ACC112 (cell line): ENCODE data around the gene ZNF407.
A peak's percentile ranks its signal among the peaks of the same experiment; 100 is the strongest.

ENCODE experiments used
- H2AFZ ChIP-seq: fragments of 200-600 bp; sonication (generic); one replicate; pipeline ENCODE4 v1.6.0; 2017; ENCODE audit warnings: antibody characterized with exemption, low read length; ENCODE audit not compliant: unreplicated experiment
- H3K27ac ChIP-seq: fragments of 200-600 bp; sonication (generic); 2 replicates; pipeline ENCODE4 v1.5.1; 2014; ENCODE audit warnings: low read depth, mild to moderate bottlenecking, antibody characterized with exemption, low read length, moderate library complexity
- H3K27me3 ChIP-seq: fragments of 200-600 bp; sonication (generic); 2 replicates; pipeline ENCODE4 v1.6.1; 2014; ENCODE audit warnings: mild to moderate bottlenecking, antibody characterized with exemption, low read length, moderate library complexity, mixed read lengths; ENCODE audit not compliant: insufficient read depth
- H3K36me3 ChIP-seq: fragments of 200-600 bp; sonication (generic); 2 replicates; pipeline ENCODE4 v1.6.1; 2016; ENCODE audit warnings: mild to moderate bottlenecking, antibody characterized with exemption, low read length, moderate library complexity, mixed read lengths; ENCODE audit not compliant: insufficient read depth
- H3K4me1 ChIP-seq: fragments of 200-600 bp; sonication (generic); one replicate; pipeline ENCODE4 v1.6.1; 2016; ENCODE audit warnings: low read length, mixed read lengths; ENCODE audit not compliant: insufficient read depth, unreplicated experiment, control insufficient read depth
- H3K4me3 ChIP-seq: fragments of 200-600 bp; sonication (generic); 2 replicates; pipeline ENCODE4 v1.5.1; 2014; ENCODE audit warnings: mild to moderate bottlenecking, low read depth, low read length
- H3K79me2 ChIP-seq: fragments of 200-600 bp; sonication (generic); one replicate; pipeline ENCODE4 v1.6.0; 2016; ENCODE audit warnings: low read length; ENCODE audit not compliant: control insufficient read depth, unreplicated experiment, insufficient read depth

ZNF407 gene

GRCh38 chr18:74874351-74874750, 276.7 kb downstream of the ZNF407 start:
- H2AFZ ChIP-seq = no peak overlapping the region
- no peaks in the 10 kb centered on the region for H3K36me3 ChIP-seq
- H3K27ac ChIP-seq = no peak overlapping the region
- H3K27me3 ChIP-seq = no peaks in the 10 kb centered on the region
- no peaks in the 10 kb centered on the region for H3K79me2 ChIP-seq
- H3K4me3 ChIP-seq = no peak overlapping the region
- H3K4me1 ChIP-seq = peaks cover 13% of the 10 kb centered on the region

- Histone ChIP-seq H3K36me3 (no peaks in the 10 kb centered on the region), H3K27me3 (no peaks in the 10 kb centered on the region), H3K4me3 (no peak overlapping the region), H3K4me1 (no peaks in the 10 kb centered on the region), H3K27ac (no peak overlapping the region), H2AFZ (no peak overlapping the region), H3K79me2 (no peaks in the 10 kb centered on the region)
Measured at GRCh38 chr18:74876630-74877243, 279.1 kb downstream of the ZNF407 start.

DNA sequence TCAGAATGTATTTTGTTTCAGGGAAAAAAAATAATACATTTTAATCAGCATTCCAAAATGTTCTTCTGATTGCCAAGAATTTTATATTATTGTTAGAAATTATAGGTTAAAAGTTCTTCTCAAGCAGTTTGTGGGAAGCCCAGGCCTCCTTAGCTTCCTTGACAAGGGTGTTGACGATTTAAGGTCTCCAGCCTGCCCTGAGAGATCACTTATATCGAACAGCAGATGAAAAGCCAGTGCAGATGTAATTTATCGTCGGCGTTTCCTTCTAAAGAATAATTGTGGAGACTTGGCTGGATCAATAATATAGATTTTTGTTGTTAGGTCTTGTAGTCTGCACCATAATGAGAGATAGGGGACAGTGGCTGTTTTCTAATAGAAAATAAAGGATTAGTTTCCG, 280.6 kb downstream of the ZNF407 start:
- Histone ChIP-seq H3K4me1 (no peaks in the 10 kb centered on the region), H2AFZ (no peak overlapping the region), H3K27me3 (no peaks in the 10 kb centered on the region), H3K36me3 (no peaks in the 10 kb centered on the region), H3K79me2 (no peaks in the 10 kb centered on the region), H3K4me3 (no peak overlapping the region), H3K27ac (no peak overlapping the region)

DNA sequence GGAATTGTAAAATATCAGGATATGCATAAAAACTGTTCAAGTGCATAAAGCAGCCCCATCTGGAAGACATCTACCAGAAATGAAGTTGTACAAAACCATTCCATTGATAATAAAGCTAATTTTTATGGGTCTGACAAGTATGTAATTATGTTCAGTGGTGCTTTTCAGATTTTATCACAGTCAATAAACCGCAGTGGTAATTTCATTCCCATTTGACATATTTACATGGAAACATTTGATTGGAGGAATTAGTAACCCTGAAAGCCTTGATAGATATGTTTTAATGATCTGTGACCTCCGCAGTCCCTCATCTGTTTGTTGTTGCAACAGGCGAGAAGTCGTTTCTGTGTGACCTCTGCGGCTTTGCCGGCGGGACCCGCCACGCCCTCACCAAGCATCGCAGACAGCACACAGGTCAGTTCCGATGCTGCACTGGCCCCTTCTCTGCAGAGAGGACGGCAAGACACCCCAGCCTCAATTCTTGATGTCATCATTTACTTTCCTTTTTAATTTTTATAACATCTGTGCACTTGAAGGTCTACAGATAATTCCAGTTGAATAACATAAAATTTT, 283.1 kb downstream of the ZNF407 start:
- Histone ChIP-seq H3K4me3 (no peak overlapping the region), H3K4me1 (no peaks in the 10 kb centered on the region), H3K27ac (no peak overlapping the region), H3K36me3 (no peaks in the 10 kb centered on the region), H2AFZ (no peak overlapping the region), H3K79me2 (no peaks in the 10 kb centered on the region), H3K27me3 (no peaks in the 10 kb centered on the region)

- H3K4me3 ChIP-seq = no peak overlapping the region
- H3K36me3 ChIP-seq = no peaks in the 10 kb centered on the region
- H3K27me3 ChIP-seq = no peaks in the 10 kb centered on the region
- no peak overlapping the region for H2AFZ ChIP-seq
- peaks cover 8% of the 10 kb centered on the region for H3K4me1 ChIP-seq
- H3K79me2 ChIP-seq = no peaks in the 10 kb centered on the region
- H3K27ac ChIP-seq = no peak overlapping the region
Measured at GRCh38 chr18:74892066-74892627, 294.5 kb downstream of the ZNF407 start.

DNA sequence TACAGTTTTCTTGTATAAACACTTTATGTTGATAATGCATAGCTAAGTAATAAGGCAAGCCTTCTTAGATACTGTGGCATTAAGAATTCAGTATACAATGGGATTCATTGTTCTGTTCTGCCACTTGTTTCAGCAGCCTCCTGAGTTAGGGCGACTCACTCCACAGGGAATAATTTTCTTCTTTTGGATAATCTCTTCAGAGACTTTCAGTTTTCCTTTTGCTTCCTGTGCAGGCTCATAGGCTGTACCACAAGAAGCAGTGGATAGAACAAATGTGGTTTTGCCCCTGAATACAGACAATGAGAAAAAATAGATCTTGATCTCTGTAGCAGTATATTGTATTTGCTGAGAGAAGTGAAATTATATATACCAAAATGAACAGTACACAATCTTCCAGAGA, 298.0 kb downstream of the ZNF407 start:
- H3K27me3 ChIP-seq = no peaks in the 10 kb centered on the region
- no peaks in the 10 kb centered on the region for H3K79me2 ChIP-seq
- no peaks in the 10 kb centered on the region for H3K36me3 ChIP-seq
- no peak overlapping the region for H2AFZ ChIP-seq
- peaks cover 29% of the 10 kb centered on the region for H3K4me1 ChIP-seq
- H3K27ac ChIP-seq = peak overlapping the region; percentile 39
- no peak overlapping the region for H3K4me3 ChIP-seq

DNA sequence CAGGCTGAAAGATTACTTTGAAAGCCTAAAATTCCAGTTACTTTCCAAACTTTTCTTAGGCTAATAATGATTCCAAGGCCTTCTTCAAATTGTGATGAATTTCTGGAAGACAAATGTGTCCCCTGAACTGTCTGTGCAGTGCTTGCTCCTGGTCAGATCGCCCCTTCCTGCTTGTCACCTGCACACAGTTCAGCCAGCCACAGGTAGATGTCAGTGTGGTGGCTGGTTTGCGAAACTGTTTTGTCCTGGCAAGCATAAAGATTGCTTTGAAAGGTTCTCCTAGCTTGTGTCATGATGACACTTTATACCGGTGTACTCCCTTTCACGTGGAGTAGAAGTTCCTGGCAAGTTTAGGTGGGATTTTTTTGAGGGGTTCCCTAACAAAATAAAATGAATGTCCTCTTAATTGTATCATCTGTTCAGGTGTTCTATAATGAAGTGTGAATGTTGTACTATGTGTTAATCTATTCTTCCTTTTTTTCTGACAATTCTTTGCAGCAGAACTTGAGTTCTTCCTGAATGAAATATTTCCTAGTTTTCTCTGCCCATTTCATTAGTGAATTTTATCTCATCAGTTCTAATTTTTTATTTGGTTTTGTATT, 298.8 kb downstream of the ZNF407 start:
- Histone ChIP-seq H3K79me2 (no peaks in the 10 kb centered on the region), H3K4me1 (peaks cover 29% of the 10 kb centered on the region), H3K4me3 (no peak overlapping the region), H3K36me3 (no peaks in the 10 kb centered on the region), H2AFZ (no peak overlapping the region), H3K27me3 (no peaks in the 10 kb centered on the region), H3K27ac (no peak overlapping the region)

DNA sequence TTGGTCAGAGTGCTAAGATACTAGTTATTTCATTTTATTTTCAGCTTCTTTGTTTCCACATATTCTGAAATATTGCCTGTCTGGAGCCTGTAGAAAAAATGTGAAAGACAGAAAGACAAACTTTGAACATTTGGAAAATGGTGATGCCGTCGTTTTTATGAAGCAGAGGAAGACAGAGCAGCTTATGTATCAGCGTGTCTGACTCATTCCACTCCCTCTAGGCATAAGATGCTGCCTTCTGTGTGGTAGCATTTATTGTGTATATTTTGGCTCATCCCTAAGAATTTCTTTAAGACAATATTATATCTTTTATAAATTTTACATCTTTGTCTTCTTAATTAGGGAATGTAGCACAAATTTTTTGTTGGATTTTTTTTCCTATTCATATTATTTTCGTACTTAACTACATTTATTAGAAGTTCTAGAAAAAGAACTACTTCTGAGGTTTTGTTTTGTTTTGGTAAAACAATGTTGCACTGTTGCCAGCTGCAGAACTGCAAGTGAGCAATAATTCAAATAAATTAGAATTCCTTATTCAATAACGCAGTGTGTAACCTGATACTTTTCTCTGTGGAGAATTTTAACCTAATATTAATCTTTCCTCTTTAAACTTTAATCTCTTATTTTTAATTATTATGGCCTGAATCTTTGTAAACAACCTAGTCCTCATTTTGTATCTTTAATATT, 300.4 kb downstream of the ZNF407 start:
- Histone ChIP-seq H3K4me3 (no peak overlapping the region), H2AFZ (peak overlapping the region; percentile 71), H3K27me3 (no peaks in the 10 kb centered on the region), H3K79me2 (no peaks in the 10 kb centered on the region), H3K4me1 (peaks cover 29% of the 10 kb centered on the region), H3K27ac (peak overlapping the region; percentile 24), H3K36me3 (no peaks in the 10 kb centered on the region)

- peak overlapping the region; percentile 13 for H3K27ac ChIP-seq
- no peaks in the 10 kb centered on the region for H3K79me2 ChIP-seq
- H3K4me1 ChIP-seq = peaks cover 29% of the 10 kb centered on the region
- H3K27me3 ChIP-seq = no peaks in the 10 kb centered on the region
- no peak overlapping the region for H3K4me3 ChIP-seq
- no peaks in the 10 kb centered on the region for H3K36me3 ChIP-seq
- peak overlapping the region; percentile 78 for H2AFZ ChIP-seq
Measured at GRCh38 chr18:74898965-74899364, 301.3 kb downstream of the ZNF407 start.

- Histone ChIP-seq H3K36me3 (no peaks in the 10 kb centered on the region), H3K27ac (0 out of 2 replicates have a peak overlapping the region, but pooled peaks have one; percentile 13), H2AFZ (no peak overlapping the region), H3K4me1 (peaks cover 29% of the 10 kb centered on the region), H3K79me2 (no peaks in the 10 kb centered on the region), H3K27me3 (no peaks in the 10 kb centered on the region), H3K4me3 (no peak overlapping the region)
Measured at GRCh38 chr18:74899554-74899953, 301.9 kb downstream of the ZNF407 start.
